IMR-90 (cell line): Measurements from ENCODE around the gene AP2B1.

ENCODE experiments used
- CTCF ChIP-seq: conservative IDR thresholded peaks from 2 replicates; pipeline ENCODE4 v1.5.1; 2012; ENCODE audit warnings: mild to moderate bottlenecking, low read depth, low read length, improper control_type of control experiment
- MXI1 ChIP-seq: IDR thresholded peaks from 2 replicates; pipeline ENCODE4 v1.6.1; 2012; ENCODE audit warnings: low read depth, mild to moderate bottlenecking, low read length, moderate library complexity, borderline replicate concordance
- POLR2A ChIP-seq: IDR thresholded peaks from 2 replicates; pipeline ENCODE4 v1.6.1; 2012; ENCODE audit warnings: mild to moderate bottlenecking, low read depth, low read length
- TF ChIP-seq, protein P1 (sequence below): fragments of 150-350 bp; IDR thresholded peaks from 2 replicates; pipeline ENCODE4 v1.6.1; 2017; ENCODE audit warnings: mild to moderate bottlenecking, antibody characterized with exemption, low read length, low read depth
- TF ChIP-seq, protein P2 (sequence below): fragments of 150-350 bp; IDR thresholded peaks from 2 replicates; pipeline ENCODE4 v1.6.1; 2016; ENCODE audit warnings: low read depth, mild to moderate bottlenecking, low read length, moderate library complexity, borderline replicate concordance

DNA sequence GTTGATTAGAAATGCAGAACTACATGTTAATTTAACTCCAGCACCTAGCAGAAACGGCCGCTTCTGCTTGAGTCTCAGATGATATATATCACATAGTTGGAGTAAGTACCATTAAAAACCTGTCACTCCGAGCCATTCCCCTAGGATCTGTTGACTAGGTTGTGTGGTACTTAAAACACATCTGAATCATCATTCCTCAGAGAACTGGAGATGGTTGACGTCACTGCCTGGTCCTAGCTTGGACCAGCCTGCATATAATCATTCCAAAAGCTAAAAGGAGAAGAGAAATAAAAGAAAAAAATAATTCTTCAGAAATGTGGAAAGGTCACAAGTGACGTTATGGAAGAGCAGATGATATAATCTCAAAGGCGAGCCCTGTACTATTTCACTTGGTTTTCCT, 113.0 kb downstream of the AP2B1 start:
- TF ChIP-seq CTCF (no peak), POLR2A (no peak), MXI1 (no peak)
- TF ChIP-seq, protein P1, sequence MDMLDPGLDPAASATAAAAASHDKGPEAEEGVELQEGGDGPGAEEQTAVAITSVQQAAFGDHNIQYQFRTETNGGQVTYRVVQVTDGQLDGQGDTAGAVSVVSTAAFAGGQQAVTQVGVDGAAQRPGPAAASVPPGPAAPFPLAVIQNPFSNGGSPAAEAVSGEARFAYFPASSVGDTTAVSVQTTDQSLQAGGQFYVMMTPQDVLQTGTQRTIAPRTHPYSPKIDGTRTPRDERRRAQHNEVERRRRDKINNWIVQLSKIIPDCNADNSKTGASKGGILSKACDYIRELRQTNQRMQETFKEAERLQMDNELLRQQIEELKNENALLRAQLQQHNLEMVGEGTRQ, result no peak
- TF ChIP-seq, protein P2, sequence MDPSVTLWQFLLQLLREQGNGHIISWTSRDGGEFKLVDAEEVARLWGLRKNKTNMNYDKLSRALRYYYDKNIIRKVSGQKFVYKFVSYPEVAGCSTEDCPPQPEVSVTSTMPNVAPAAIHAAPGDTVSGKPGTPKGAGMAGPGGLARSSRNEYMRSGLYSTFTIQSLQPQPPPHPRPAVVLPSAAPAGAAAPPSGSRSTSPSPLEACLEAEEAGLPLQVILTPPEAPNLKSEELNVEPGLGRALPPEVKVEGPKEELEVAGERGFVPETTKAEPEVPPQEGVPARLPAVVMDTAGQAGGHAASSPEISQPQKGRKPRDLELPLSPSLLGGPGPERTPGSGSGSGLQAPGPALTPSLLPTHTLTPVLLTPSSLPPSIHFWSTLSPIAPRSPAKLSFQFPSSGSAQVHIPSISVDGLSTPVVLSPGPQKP, result no peak
